K562 (cell line): ENCODE measurements around the gene PDE6D. TPM values are rescaled to one million over a fixed set of nuclear protein-coding genes. Genes with fewer than 3 reads are reported as not detected.
A peak's percentile ranks its signal among the peaks of the same experiment; 100 is the strongest.

Experiments
- BACH1 ChIP-seq: fragments of 200-800 bp; sonication (Bioruptor generic); IDR thresholded peaks from 2 replicates; pipeline ENCODE4 v1.6.1; 2016; ENCODE audit warnings: missing genetic modification characterization, missing compliant biosample characterization
- CBX5 ChIP-seq: IDR thresholded peaks from 2 replicates; pipeline ENCODE4 v1.6.1; 2014; ENCODE audit warnings: low read depth, borderline replicate concordance
- ERF ChIP-seq: fragments of 450-650 bp; formaldehyde crosslinking; IDR thresholded peaks from 2 replicates; pipeline ENCODE4 v1.4.0; 2020; ENCODE audit warnings: mild to moderate bottlenecking, mixed read lengths
- GABPB2 ChIP-seq: fragments of 250-450 bp; sonication (Bioruptor Pico); conservative IDR thresholded peaks from 2 replicates; pipeline ENCODE4 v1.5.1; 2021; ENCODE audit warnings: mild to moderate bottlenecking
- GATA2 ChIP-seq: sonication (generic); formaldehyde crosslinking; IDR thresholded peaks from 2 replicates; pipeline ENCODE4 v1.4.0; 2020; ENCODE audit warnings: mild to moderate bottlenecking, missing genetic modification reagents
- HMG20B ChIP-seq: fragments of 250-450 bp; sonication (Bioruptor Pico); IDR thresholded peaks from 2 replicates; pipeline ENCODE4 v1.5.0; 2021; ENCODE audit warnings: mild to moderate bottlenecking
- HNRNPL ChIP-seq: fragments of 200-400 bp; formaldehyde crosslinking; IDR thresholded peaks from 2 replicates; pipeline ENCODE4 v1.6.1; 2017; ENCODE audit warnings: low read depth, mild to moderate bottlenecking, low read length
- KDM4B ChIP-seq, 2 experiments: fragments of 450-650 bp in 1 of 2; sonication (generic) in 1 of 2; IDR thresholded peaks; 2 replicates each; pipeline ENCODE4 v1.6.1; 2016 to 2017; ENCODE audit warnings: borderline replicate concordance in 2 of 2, antibody characterized with exemption in 1 of 2, low read depth in 1 of 2, mild to moderate bottlenecking in 1 of 2
- NR2C1 ChIP-seq, 2 experiments: fragments of 450-650 bp; IDR thresholded peaks; 2 replicates each; pipeline ENCODE4 v1.6.1; 2017; ENCODE audit warnings: mild to moderate bottlenecking in 2 of 2, antibody characterized with exemption in 1 of 2, inconsistent platforms in 1 of 2, missing compliant biosample characterization in 1 of 2, missing genetic modification characterization in 1 of 2
- NR2C2 ChIP-seq, 2 experiments: fragments of 200-800 bp in 1 of 2; sonication (Bioruptor generic) in 1 of 2; sonication (generic) in 1 of 2; formaldehyde crosslinking in 1 of 2; IDR thresholded peaks; 2 replicates each; pipeline versions ENCODE4 v1.6.1 to v1.8.0; 2016 to 2022; ENCODE audit warnings: mild to moderate bottlenecking in 1 of 2, missing compliant biosample characterization in 1 of 2, missing genetic modification characterization in 1 of 2, missing genetic modification reagents in 1 of 2
- RFX7 ChIP-seq: fragments of 250-450 bp; sonication (Bioruptor Pico); IDR thresholded peaks from 2 replicates; pipeline ENCODE4 v1.5.1; 2021; ENCODE audit warnings: mild to moderate bottlenecking
- SMARCE1 ChIP-seq: fragments of 450-650 bp; IDR thresholded peaks from 2 replicates; pipeline ENCODE4 v1.7.1; 2016; ENCODE audit warnings: mild to moderate bottlenecking
- SNIP1 ChIP-seq: fragments of 450-650 bp; IDR thresholded peaks from 2 replicates; pipeline ENCODE4 v1.7.1; 2017; ENCODE audit warnings: low read depth, mild to moderate bottlenecking
- SPI1 ChIP-seq: IDR thresholded peaks from 2 replicates; pipeline ENCODE4 v1.6.1; 2011; ENCODE audit warnings: low read depth, low read length, control low read depth, borderline replicate concordance
- STAT5A ChIP-seq: IDR thresholded peaks from 2 replicates; pipeline ENCODE4 v1.6.1; 2012; ENCODE audit warnings: low read length, inconsistent platforms, borderline replicate concordance
- SUPT5H ChIP-seq: fragments of 450-650 bp; IDR thresholded peaks from 2 replicates; pipeline ENCODE4 v1.6.1; 2016
- TAF15 ChIP-seq: fragments of 200-400 bp; formaldehyde crosslinking; IDR thresholded peaks from 2 replicates; pipeline ENCODE4 v1.6.1; 2017; ENCODE audit warnings: mild to moderate bottlenecking, low read depth, low read length, moderate library complexity
- ZC3H11A ChIP-seq: IDR thresholded peaks from 2 replicates; pipeline ENCODE4 v1.6.1; 2012; ENCODE audit warnings: low read depth, low read length, improper control_type of control experiment
- ZFP1 ChIP-seq: fragments of 450-650 bp; formaldehyde crosslinking; IDR thresholded peaks from 2 replicates; pipeline ENCODE4 v1.4.0; 2020; ENCODE audit warnings: mild to moderate bottlenecking, mixed read lengths
- ZNF24 ChIP-seq: fragments of 450-650 bp; IDR thresholded peaks from 2 replicates; pipeline ENCODE4 v1.6.1; 2016
- ZNF347 ChIP-seq: fragments of 450-650 bp; formaldehyde crosslinking; IDR thresholded peaks from 2 replicates; pipeline ENCODE4 v1.4.0; 2020; ENCODE audit warnings: low read depth, mild to moderate bottlenecking, moderate library complexity
- polyA plus RNA-seq, 8 experiments: library from polyadenylated mRNA; depleted of rRNA in 4 of 8; stranded (reverse) in 5 of 8; unstranded in 3 of 8; fragments of >200 nt; fragmentation: Nextera tagmentation in 2 of 8; fragmentation: Illumina TruSeq in 1 of 8; extraction: Ambion mirVana in 2 of 8; extraction: Trizol in 1 of 8; gene quantifications; 2 replicates each; pipeline versions ENCODE4 v1.2.1 to v1.2.3, GENCODE V29; 2011 to 2014; ENCODE audit warnings: inconsistent platforms in 1 of 8, missing spikeins in 1 of 8
- total RNA-seq, 7 experiments: library from RNA; depleted of rRNA in 6 of 7; stranded (reverse); fragments of >200 nt in 6 of 7; fragmentation: Illumina TruSeq in 2 of 7; extraction: Trizol in 2 of 7; gene quantifications; 2 replicates each; pipeline versions ENCODE4 v1.2.1 to v1.2.3, GENCODE V29; 2011 to 2021; ENCODE audit warnings: low replicate concordance in 1 of 7
- TF ChIP-seq, protein P1 (sequence below): sonication (generic); formaldehyde crosslinking; IDR thresholded peaks from 2 replicates; pipeline ENCODE4 v1.8.0; 2022; ENCODE audit warnings: missing genetic modification reagents, mild to moderate bottlenecking, borderline replicate concordance
- TF ChIP-seq, protein P2 (sequence below): IDR thresholded peaks from 2 replicates; pipeline ENCODE4 v1.6.1; 2012; ENCODE audit warnings: low read depth, low read length, improper control_type of control experiment, borderline replicate concordance
- TF ChIP-seq, protein P3 (sequence below): sonication (generic); formaldehyde crosslinking; IDR thresholded peaks from 2 replicates; pipeline ENCODE4 v1.4.0; 2020; ENCODE audit warnings: mild to moderate bottlenecking, missing genetic modification reagents

Gene PDE6D
- total and polyA plus RNA-seq, 9 of the 15 experiments (the other 6 are each of a cell fraction or from before 2014, with no cell fraction given) = 0.65 to 11.6 (median 7.0) TPM

DNA sequence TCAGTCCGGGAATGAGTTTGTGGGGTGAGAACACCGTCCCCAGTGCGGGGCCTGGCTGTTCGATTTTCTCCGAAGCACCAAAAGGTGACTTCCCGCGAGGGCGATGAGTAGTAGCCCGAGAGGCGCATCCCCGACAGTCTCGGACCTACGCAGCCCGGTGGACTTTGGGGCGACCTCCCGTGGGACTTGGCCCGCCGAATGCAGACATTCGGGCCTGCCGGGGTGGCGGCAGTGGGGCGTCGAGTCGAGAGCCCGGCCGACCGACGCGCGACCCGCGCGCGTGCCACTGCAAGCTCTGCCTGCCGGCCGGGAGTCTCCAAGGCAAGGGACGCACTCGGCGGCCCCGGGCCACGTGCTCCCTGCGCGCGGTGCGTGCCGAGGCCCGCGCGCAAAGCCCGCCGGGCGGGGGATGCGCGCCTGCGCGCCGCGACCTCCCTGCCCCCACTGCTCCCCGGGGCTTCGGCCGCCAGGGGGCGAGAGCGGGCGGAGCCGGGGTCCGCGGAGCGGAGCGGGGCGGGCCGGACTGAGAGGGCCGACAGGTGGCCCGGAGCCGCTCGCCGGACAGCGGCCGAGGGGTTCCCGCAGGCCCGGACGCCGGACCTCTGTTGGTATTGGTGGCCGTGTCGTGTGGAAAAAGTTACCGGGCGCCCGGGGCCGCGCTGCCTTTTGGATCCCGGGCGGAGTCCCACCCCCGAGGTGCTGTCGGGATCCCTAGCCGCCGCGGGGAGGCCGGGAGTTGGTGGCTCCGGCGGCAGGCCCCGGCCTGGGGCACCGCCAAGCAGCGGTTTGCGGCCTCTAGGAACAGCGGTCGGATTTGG is 70.9 kb downstream of the PDE6D start (continued):
- TF ChIP-seq KDM4B (IDR thresholded peaks at IDR 0.05; ENCODE audit: borderline replicate concordance in 2 of 2, low read depth in 1 of 2) = no peak; a peak in 1 of 4 replicates
- peak; percentile 71 for TF ChIP-seq HNRNPL
- no peak for TF ChIP-seq BACH1
- TF ChIP-seq, protein P1, sequence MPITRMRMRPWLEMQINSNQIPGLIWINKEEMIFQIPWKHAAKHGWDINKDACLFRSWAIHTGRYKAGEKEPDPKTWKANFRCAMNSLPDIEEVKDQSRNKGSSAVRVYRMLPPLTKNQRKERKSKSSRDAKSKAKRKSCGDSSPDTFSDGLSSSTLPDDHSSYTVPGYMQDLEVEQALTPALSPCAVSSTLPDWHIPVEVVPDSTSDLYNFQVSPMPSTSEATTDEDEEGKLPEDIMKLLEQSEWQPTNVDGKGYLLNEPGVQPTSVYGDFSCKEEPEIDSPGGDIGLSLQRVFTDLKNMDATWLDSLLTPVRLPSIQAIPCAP (CRISPR knock-in tag) = no peak
- TF ChIP-seq SPI1 = no peak
- TF ChIP-seq ZNF24 = no peak
- no peak for TF ChIP-seq HMG20B (CRISPR knock-in tag)
- TF ChIP-seq, protein P2, sequence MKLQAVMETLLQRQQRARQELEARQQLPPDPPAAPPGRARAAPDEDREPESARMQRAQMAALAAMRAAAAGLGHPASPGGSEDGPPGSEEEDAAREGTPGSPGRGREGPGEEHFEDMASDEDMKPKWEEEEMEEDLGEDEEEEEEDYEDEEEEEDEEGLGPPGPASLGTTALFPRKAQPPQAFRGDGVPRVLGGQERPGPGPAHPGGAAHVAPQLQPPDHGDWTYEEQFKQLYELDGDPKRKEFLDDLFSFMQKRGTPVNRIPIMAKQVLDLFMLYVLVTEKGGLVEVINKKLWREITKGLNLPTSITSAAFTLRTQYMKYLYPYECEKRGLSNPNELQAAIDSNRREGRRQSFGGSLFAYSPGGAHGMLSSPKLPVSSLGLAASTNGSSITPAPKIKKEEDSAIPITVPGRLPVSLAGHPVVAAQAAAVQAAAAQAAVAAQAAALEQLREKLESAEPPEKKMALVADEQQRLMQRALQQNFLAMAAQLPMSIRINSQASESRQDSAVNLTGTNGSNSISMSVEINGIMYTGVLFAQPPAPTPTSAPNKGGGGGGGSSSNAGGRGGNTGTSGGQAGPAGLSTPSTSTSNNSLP = no peak
- TF ChIP-seq TAF15 = peak; percentile 25; the same call in 1 of the 2 replicates
- 0 out of 2 replicates have a peak, but pooled peaks have one; percentile 7 for TF ChIP-seq STAT5A
- TF ChIP-seq, protein P3, sequence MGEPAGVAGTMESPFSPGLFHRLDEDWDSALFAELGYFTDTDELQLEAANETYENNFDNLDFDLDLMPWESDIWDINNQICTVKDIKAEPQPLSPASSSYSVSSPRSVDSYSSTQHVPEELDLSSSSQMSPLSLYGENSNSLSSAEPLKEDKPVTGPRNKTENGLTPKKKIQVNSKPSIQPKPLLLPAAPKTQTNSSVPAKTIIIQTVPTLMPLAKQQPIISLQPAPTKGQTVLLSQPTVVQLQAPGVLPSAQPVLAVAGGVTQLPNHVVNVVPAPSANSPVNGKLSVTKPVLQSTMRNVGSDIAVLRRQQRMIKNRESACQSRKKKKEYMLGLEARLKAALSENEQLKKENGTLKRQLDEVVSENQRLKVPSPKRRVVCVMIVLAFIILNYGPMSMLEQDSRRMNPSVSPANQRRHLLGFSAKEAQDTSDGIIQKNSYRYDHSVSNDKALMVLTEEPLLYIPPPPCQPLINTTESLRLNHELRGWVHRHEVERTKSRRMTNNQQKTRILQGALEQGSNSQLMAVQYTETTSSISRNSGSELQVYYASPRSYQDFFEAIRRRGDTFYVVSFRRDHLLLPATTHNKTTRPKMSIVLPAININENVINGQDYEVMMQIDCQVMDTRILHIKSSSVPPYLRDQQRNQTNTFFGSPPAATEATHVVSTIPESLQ (CRISPR knock-in tag) = no peak
- peak; percentile 57; the same call in 1 of the 2 replicates for TF ChIP-seq SUPT5H
- no peak for TF ChIP-seq NR2C1 (IDR thresholded peaks at IDR 0.05)
- TF ChIP-seq NR2C1 (tag; IDR thresholded peaks at IDR 0.05) = no peak
- no peak for TF ChIP-seq RFX7 (CRISPR knock-in tag)
- no peak for TF ChIP-seq NR2C2 (CRISPR knock-in tag; IDR thresholded peaks at IDR 0.05)
- peak; percentile 62 for TF ChIP-seq NR2C2 (tag; IDR thresholded peaks at IDR 0.05)
- TF ChIP-seq SMARCE1 = no peak
- TF ChIP-seq GATA2 (CRISPR knock-in tag) = no peak
- no peak for TF ChIP-seq CBX5
- no peak for TF ChIP-seq GABPB2 (CRISPR knock-in tag)
- TF ChIP-seq ZC3H11A = no peak
- no peak for TF ChIP-seq ZNF347 (CRISPR knock-in tag)
- TF ChIP-seq ERF (CRISPR knock-in tag) = no peak
- TF ChIP-seq SNIP1 = no peak
- no peak for TF ChIP-seq ZFP1 (CRISPR knock-in tag)
